T-cell (primary cell): Measurements from ENCODE around the gene ITGA4. TPM values are rescaled to one million over a fixed set of nuclear protein-coding genes. Genes with fewer than 3 reads are reported as not detected.
A peak's percentile ranks its signal among the peaks of the same experiment; 100 is the strongest.

Source experiments
- ATAC-seq, 4 experiments: fragments of 200-7000 bp in 3 of 4; fragments of 150-1000 bp in 1 of 4; cut with Tn5 transposase; replicated peaks in 1 of 4; 1 replicate in 3 of 4; 2 replicates in 1 of 4; pipeline ENCODE4 v1.10.0; 2021; ENCODE audit warnings: moderate library complexity in 3 of 4, mild to moderate bottlenecking in 2 of 4, moderate number of reproducible peaks in 1 of 4
- CTCF ChIA-PET, 2 donors: fragments of 300-600 bp; sonication (Branson Sonifier 250); formaldehyde crosslinking; loops; one replicate each; lab custom pipeline; 2022; ENCODE audit warnings: antibody characterized with exemption in 2 of 2; lab: Charles Lee
- POLR2A ChIA-PET, 2 donors: fragments of 300-600 bp; sonication (Branson Sonifier 250); formaldehyde crosslinking; loops; one replicate each; lab custom pipeline; 2022; ENCODE audit warnings: antibody characterized with exemption in 2 of 2; lab: Charles Lee
- DNase-seq, 35 experiments: peaks; one replicate each; pipeline versions ENCODE4 v3.0.0 to v3.0.0-alpha.2; 2013 to 2023
- H3K27ac ChIP-seq: one replicate; pipeline ENCODE4 v1.5.1; 2013; ENCODE audit warnings: low read length
- H3K27me3 ChIP-seq, 2 experiments: replicated peaks in 1 of 2; 1 replicate in 1 of 2; 2 replicates in 1 of 2; pipeline versions ENCODE4 v1.6.1 to v1.7.0; 2013; ENCODE audit warnings: low read length in 1 of 2, mixed read lengths in 1 of 2; ENCODE audit not compliant: control insufficient read depth in 2 of 2, insufficient read depth in 2 of 2; ENCODE audit errors: extremely low read depth in 1 of 2
- H3K36me3 ChIP-seq, 2 donors: 1 replicate in 1 of 2; 2 replicates in 1 of 2; pipeline versions ENCODE4 v1.6.1 to v1.7.0; 2013; ENCODE audit warnings: low read length in 1 of 2; ENCODE audit not compliant: control insufficient read depth in 2 of 2, insufficient read depth in 1 of 2; ENCODE audit errors: extremely low read depth in 1 of 2
- H3K4me1 ChIP-seq, 2 experiments: 1 replicate in 1 of 2; 2 replicates in 1 of 2; pipeline versions ENCODE4 v1.6.1 to v1.7.0; 2013; ENCODE audit warnings: low read length in 2 of 2, mixed read lengths in 1 of 2; ENCODE audit not compliant: insufficient read depth in 2 of 2, control insufficient read depth in 1 of 2; ENCODE audit errors: extremely low read depth in 1 of 2
- H3K4me3 ChIP-seq, 2 donors: 1 replicate in 1 of 2; 2 replicates in 1 of 2; pipeline versions ENCODE4 v1.5.1 to v1.7.0; 2013; ENCODE audit warnings: mild to moderate bottlenecking in 2 of 2, low read length in 1 of 2, moderate library complexity in 1 of 2; ENCODE audit not compliant: control insufficient read depth in 1 of 2; ENCODE audit errors: extremely low read depth in 1 of 2
- H3K9me3 ChIP-seq: 2 replicates; pipeline ENCODE4 v1.7.0; 2013
- H3K27ac Mint-ChIP-seq, 2 donors: one replicate each; pipeline ENCODE4 v1.8.0; 2020 to 2021; ENCODE audit warnings: mild to moderate bottlenecking in 2 of 2, mixed read lengths in 2 of 2
- H3K27me3 Mint-ChIP-seq, 2 donors: one replicate each; pipeline ENCODE4 v1.8.0; 2021 to 2022; ENCODE audit warnings: mixed read lengths in 2 of 2
- H3K36me3 Mint-ChIP-seq: one replicate; pipeline ENCODE4 v1.8.0; 2021; ENCODE audit warnings: mixed read lengths
- H3K4me1 Mint-ChIP-seq, 3 donors: one replicate each; pipeline ENCODE4 v1.8.0; 2020 to 2022; ENCODE audit warnings: mixed read lengths in 3 of 3, mild to moderate bottlenecking in 1 of 3
- H3K4me3 Mint-ChIP-seq, 3 donors: one replicate each; pipeline ENCODE4 v1.8.0; 2020 to 2022; ENCODE audit warnings: mild to moderate bottlenecking in 3 of 3, mixed read lengths in 3 of 3, moderate library complexity in 3 of 3
- H3K9me3 Mint-ChIP-seq, 3 donors: one replicate each; pipeline ENCODE4 v1.8.0; 2020 to 2022; ENCODE audit warnings: mixed read lengths in 3 of 3
- WGBS: methylation state at CpG from one replicate; pipeline ENCODE4 v1.1.5; 2013; ENCODE audit warnings: missing lambda C conversion rate; ENCODE audit not compliant: insufficient coverage; 5-methylcytosine and 5-hydroxymethylcytosine counted together
- total RNA-seq, 35 experiments: library from RNA in 6 of 35; stranded (reverse) in 6 of 35; fragments of 120-200 nt in 1 of 35; gene quantifications; one replicate each; pipeline versions ENCODE4 v1.2.1 to v1.2.4 and lab custom pipeline; 2013 to 2026

ITGA4 gene
- total RNA-seq, 5 donors from 2014 or later (not counting 1 experiment from before 2014, with no cell fraction given), result 150 to 318 (median 255) TPM

- peaks cover 19 to 31% (median 23%) of the 10 kb centered on the region in 3 donors for H3K4me1 Mint-ChIP-seq
- no peaks in the 10 kb centered on the region for H3K36me3 Mint-ChIP-seq
- Histone ChIP-seq H3K4me3 (no peak overlapping the region), H3K4me1 (peaks cover 2 to 3% of the 10 kb centered on the region in 2 experiments), H3K36me3 (no peaks in the 10 kb centered on the region), H3K27me3 (no peaks in the 10 kb centered on the region), H3K27ac (peak overlapping the region; percentile 30), H3K9me3 (no peaks in the 10 kb centered on the region)
- H3K4me3 Mint-ChIP-seq, result peak overlapping the region in 1 of 3 donors; percentile 8
- no CpG with 5 or more reads among the region's 1 CpG for WGBS
- ChIA-PET CTCF (no interaction called here), POLR2A (no interaction called here)
- ATAC-seq, result peak in 1 of 4 experiments; percentile 65
- H3K27me3 Mint-ChIP-seq, result no peaks in the 10 kb centered on the region
- peak overlapping the region; percentile 33 to 88 for H3K27ac Mint-ChIP-seq
- H3K9me3 Mint-ChIP-seq, result no peaks in the 10 kb centered on the region
- no peak for DNase-seq
Measured at GRCh38 chr2:181421131-181421458, 36.1 kb upstream of the ITGA4 start.

GRCh38 chr2:181421464-181421863, 35.7 kb upstream of the ITGA4 start:
- peak overlapping the region in 1 of 3 donors; percentile 8 for H3K4me3 Mint-ChIP-seq
- H3K27me3 Mint-ChIP-seq, result no peaks in the 10 kb centered on the region
- CTCF ChIA-PET, result no interaction called here
- ATAC-seq (no peak), DNase-seq (no peak)
- peak overlapping the region in 1 of 2 donors; percentile 88 for H3K27ac Mint-ChIP-seq
- Histone ChIP-seq H3K36me3 (no peaks in the 10 kb centered on the region), H3K4me3 (no peak overlapping the region), H3K9me3 (no peaks in the 10 kb centered on the region), H3K4me1 (peaks cover 2 to 3% of the 10 kb centered on the region in 2 experiments), H3K27me3 (no peaks in the 10 kb centered on the region), H3K27ac (peak overlapping the region; percentile 30)
- peaks cover 19 to 27% (median 19%) of the 10 kb centered on the region in 3 donors for H3K4me1 Mint-ChIP-seq
- POLR2A ChIA-PET, result no interaction called here
- no CpG with 5 or more reads among the region's 2 CpGs for WGBS
- H3K9me3 Mint-ChIP-seq, result no peaks in the 10 kb centered on the region
- no peaks in the 10 kb centered on the region for H3K36me3 Mint-ChIP-seq

GRCh38 chr2:181426672-181427071, 30.5 kb upstream of the ITGA4 start:
- no peak for ATAC-seq
- Histone ChIP-seq H3K9me3 (no peaks in the 10 kb centered on the region), H3K27ac (no peak overlapping the region), H3K4me1 (peaks cover 0 to 5% of the 10 kb centered on the region in 2 experiments), H3K4me3 (no peak overlapping the region), H3K36me3 (no peaks in the 10 kb centered on the region), H3K27me3 (no peaks in the 10 kb centered on the region)
- Mint-ChIP-seq H3K27me3 (no peaks in the 10 kb centered on the region), H3K4me1 (peaks cover 9 to 22% (median 22%) of the 10 kb centered on the region in 3 donors), H3K36me3 (no peaks in the 10 kb centered on the region), H3K27ac (no peak overlapping the region), H3K9me3 (no peaks in the 10 kb centered on the region), H3K4me3 (no peak overlapping the region)
- DNase-seq, result no peak
- ChIA-PET CTCF (interaction anchor here in 1 of 2 donors (0.8 kb wide), 1 partner anchor 321 kb away, joined by 3 read pairs; no protein-coding TSS in a partner anchor), POLR2A (interaction anchor here in 1 of 2 donors (0.7 kb wide), 1 partner anchor 26 kb away, joined by 3 read pairs; no protein-coding TSS in a partner anchor)
- no CpG with 5 or more reads among the region's 2 CpGs for WGBS

- no peaks in the 10 kb centered on the region for H3K36me3 ChIP-seq
- ChIA-PET POLR2A (interaction anchor here in 1 of 2 donors (0.5 kb wide), 1 partner anchor 9 kb away, joined by 4 read pairs; no protein-coding TSS in a partner anchor), CTCF (interaction anchor here (0.6 to 1.6 kb wide), 4 partner anchors 12 to 38 kb away, joined by 3 to 10 read pairs (median 4); no protein-coding TSS in a partner anchor)
- ATAC-seq (peak in 3 of 4 experiments; percentile 40 to 53 (median 47)), DNase-seq (peak in 12 of 35 experiments; percentile 1 to 63 (median 12))
- H3K9me3 Mint-ChIP-seq, result no peaks in the 10 kb centered on the region
- no peaks in the 10 kb centered on the region for H3K9me3 ChIP-seq
- H3K27me3 ChIP-seq, result no peaks in the 10 kb centered on the region
- H3K4me1 ChIP-seq, result peaks cover 0 to 5% of the 10 kb centered on the region in 2 experiments
- H3K27me3 Mint-ChIP-seq, result no peaks in the 10 kb centered on the region
- peaks cover 6 to 19% (median 17%) of the 10 kb centered on the region in 3 donors for H3K4me1 Mint-ChIP-seq
- WGBS, result 11% methylated on average over 1 of the region's 3 CpGs
- H3K4me3 ChIP-seq, result no peak overlapping the region
- H3K36me3 Mint-ChIP-seq, result peaks cover 11% of the 10 kb centered on the region
- H3K27ac ChIP-seq, result peak overlapping the region; percentile 2
- peak overlapping the region; percentile 85 to 86 for H3K27ac Mint-ChIP-seq
- no peak overlapping the region for H3K4me3 Mint-ChIP-seq
Measured at GRCh38 chr2:181430406-181431118, 26.6 kb upstream of the ITGA4 start.

- H3K4me1 ChIP-seq, result peaks cover 0 to 5% of the 10 kb centered on the region in 2 experiments
- no peaks in the 10 kb centered on the region for H3K27me3 Mint-ChIP-seq
- ATAC-seq, result no peak
- H3K27ac Mint-ChIP-seq, result no peak overlapping the region
- H3K36me3 Mint-ChIP-seq, result peaks cover 11% of the 10 kb centered on the region
- peaks cover 6 to 19% (median 17%) of the 10 kb centered on the region in 3 donors for H3K4me1 Mint-ChIP-seq
- no peak overlapping the region for H3K4me3 ChIP-seq
- H3K36me3 ChIP-seq, result no peaks in the 10 kb centered on the region
- no peak overlapping the region for H3K27ac ChIP-seq
- H3K4me3 Mint-ChIP-seq, result no peak overlapping the region
- no peaks in the 10 kb centered on the region for H3K9me3 Mint-ChIP-seq
- POLR2A ChIA-PET, result no interaction called here
- no peak for DNase-seq
- CTCF ChIA-PET, result interaction anchor here in 1 of 2 donors (1.1 to 1.8 kb wide), 5 partner anchors 21 to 37 kb away, joined by 3 to 6 read pairs (median 6); partner anchors contain the start of gene ITGA4
- no peaks in the 10 kb centered on the region for H3K9me3 ChIP-seq
- no peaks in the 10 kb centered on the region for H3K27me3 ChIP-seq
Measured at GRCh38 chr2:181431674-181432073, 25.5 kb upstream of the ITGA4 start.

- no CpG with 5 or more reads among the region's 1 CpG for WGBS
- POLR2A ChIA-PET, result interaction anchor here in 1 of 2 donors (0.8 kb wide), 1 partner anchor 22 kb away, joined by 5 read pairs; no protein-coding TSS in a partner anchor
- H3K27ac Mint-ChIP-seq, result peak overlapping the region in 1 of 2 donors; percentile 44
- no peaks in the 10 kb centered on the region for H3K9me3 ChIP-seq
- peaks cover 0 to 16% of the 10 kb centered on the region in 2 experiments for H3K4me1 ChIP-seq
- ATAC-seq, result peak in 3 of 4 experiments; percentile 46 to 62 (median 56)
- H3K4me3 Mint-ChIP-seq, result no peak overlapping the region
- H3K36me3 Mint-ChIP-seq, result peaks cover 9% of the 10 kb centered on the region
- H3K4me3 ChIP-seq, result no peak overlapping the region
- CTCF ChIA-PET, result interaction anchor here (0.6 kb wide), 2 partner anchors 285 to 335 kb away, joined by 3 read pairs; no protein-coding TSS in a partner anchor
- H3K27me3 Mint-ChIP-seq, result no peaks in the 10 kb centered on the region
- peak in 9 of 35 experiments; percentile 6 to 59 (median 18) for DNase-seq
- peaks cover 17 to 20% (median 19%) of the 10 kb centered on the region in 3 donors for H3K4me1 Mint-ChIP-seq
- H3K36me3 ChIP-seq, result no peaks in the 10 kb centered on the region
- no peak overlapping the region for H3K27ac ChIP-seq
- H3K9me3 Mint-ChIP-seq, result no peaks in the 10 kb centered on the region
- no peaks in the 10 kb centered on the region for H3K27me3 ChIP-seq
Measured at GRCh38 chr2:181438261-181438660, 18.9 kb upstream of the ITGA4 start.
